ENCODE measurements around the gene MYO1E.

MYO1E gene

GRCh38 chr15:59321000-59321689, 51.5 kb downstream of the MYO1E start:
- in situ Hi-C loops (cut with MboI; ENCODE audit: low pct_unique_long_range_greater_than_20kb, low sequenced_read_pairs, unreplicated experiment), result no loop called here
- DNase-seq (ENCODE audit: low spot score), result no peak
- TF ChIP-seq, protein P1, sequence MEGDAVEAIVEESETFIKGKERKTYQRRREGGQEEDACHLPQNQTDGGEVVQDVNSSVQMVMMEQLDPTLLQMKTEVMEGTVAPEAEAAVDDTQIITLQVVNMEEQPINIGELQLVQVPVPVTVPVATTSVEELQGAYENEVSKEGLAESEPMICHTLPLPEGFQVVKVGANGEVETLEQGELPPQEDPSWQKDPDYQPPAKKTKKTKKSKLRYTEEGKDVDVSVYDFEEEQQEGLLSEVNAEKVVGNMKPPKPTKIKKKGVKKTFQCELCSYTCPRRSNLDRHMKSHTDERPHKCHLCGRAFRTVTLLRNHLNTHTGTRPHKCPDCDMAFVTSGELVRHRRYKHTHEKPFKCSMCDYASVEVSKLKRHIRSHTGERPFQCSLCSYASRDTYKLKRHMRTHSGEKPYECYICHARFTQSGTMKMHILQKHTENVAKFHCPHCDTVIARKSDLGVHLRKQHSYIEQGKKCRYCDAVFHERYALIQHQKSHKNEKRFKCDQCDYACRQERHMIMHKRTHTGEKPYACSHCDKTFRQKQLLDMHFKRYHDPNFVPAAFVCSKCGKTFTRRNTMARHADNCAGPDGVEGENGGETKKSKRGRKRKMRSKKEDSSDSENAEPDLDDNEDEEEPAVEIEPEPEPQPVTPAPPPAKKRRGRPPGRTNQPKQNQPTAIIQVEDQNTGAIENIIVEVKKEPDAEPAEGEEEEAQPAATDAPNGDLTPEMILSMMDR (IDR thresholded peaks at IDR 0.05; ENCODE audit: extremely low read depth, insufficient read depth, missing control alignments), result no peak

DNA sequence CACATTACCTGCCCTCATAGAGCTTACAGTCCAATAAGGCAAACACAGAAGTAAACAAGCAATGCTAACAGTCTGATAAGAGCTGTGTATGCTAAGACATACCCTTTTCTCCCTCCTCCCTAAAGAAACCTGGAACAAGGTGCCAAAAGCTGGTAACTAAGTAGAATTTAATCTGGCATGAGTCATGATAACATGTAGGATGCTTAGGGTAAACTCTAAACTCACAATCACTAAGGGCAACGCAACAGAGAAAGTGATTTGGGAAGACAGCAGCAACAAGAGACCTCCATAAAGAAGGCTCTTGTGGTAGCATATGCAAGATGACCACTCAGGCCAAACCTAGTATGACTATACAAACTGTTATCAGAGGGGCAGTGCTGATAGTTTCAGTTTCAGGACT, 55.5 kb downstream of the MYO1E start:
- no peak for DNase-seq (ENCODE audit: low spot score)
- TF ChIP-seq, protein P1 (IDR thresholded peaks at IDR 0.05; ENCODE audit: extremely low read depth, insufficient read depth, missing control alignments), result no peak
- in situ Hi-C loops (cut with MboI; ENCODE audit: low pct_unique_long_range_greater_than_20kb, low sequenced_read_pairs, unreplicated experiment), result no loop called here

DNA sequence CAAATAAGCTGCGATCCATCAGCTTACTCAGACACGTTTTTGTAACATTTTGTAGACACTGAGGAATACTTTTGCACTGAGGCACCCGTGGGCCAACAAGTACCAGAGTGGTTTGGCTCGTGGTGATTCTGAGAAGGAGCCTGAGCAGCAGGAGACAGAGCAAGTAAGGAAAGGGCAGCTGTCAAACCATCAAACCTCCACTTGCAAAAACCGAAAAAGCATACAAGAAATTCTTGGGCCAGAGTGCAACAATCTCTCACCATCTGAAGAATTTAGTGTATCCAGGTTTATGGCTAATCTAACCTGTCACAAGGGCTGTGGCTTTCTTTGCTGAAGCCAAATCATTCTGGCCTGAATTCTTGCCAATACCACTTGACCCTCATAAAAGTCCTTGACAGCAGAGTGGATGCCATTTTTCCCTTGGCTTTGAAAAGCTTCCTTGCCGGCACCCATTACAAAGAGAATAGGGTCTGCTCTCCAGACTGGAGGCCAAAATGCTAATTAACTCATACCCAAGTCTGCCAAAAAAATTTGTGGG, 56.7 kb downstream of the MYO1E start:
- no peak for DNase-seq (ENCODE audit: low spot score)
- TF ChIP-seq, protein P1 (IDR thresholded peaks at IDR 0.05; ENCODE audit: extremely low read depth, insufficient read depth, missing control alignments), result no peak

GRCh38 chr15:59313641-59314332, 58.9 kb downstream of the MYO1E start:
- in situ Hi-C loops (cut with MboI; ENCODE audit: low pct_unique_long_range_greater_than_20kb, low sequenced_read_pairs, unreplicated experiment), result no loop called here
- TF ChIP-seq, protein P1 (IDR thresholded peaks at IDR 0.05; ENCODE audit: extremely low read depth, insufficient read depth, missing control alignments), result no peak
- peak; percentile 45 for DNase-seq (ENCODE audit: low spot score)

More for the DNA sequence above, 56.7 kb downstream of the MYO1E start:
- in situ Hi-C loops (cut with MboI; ENCODE audit: low pct_unique_long_range_greater_than_20kb, low sequenced_read_pairs, unreplicated experiment), result no loop called here

DNA sequence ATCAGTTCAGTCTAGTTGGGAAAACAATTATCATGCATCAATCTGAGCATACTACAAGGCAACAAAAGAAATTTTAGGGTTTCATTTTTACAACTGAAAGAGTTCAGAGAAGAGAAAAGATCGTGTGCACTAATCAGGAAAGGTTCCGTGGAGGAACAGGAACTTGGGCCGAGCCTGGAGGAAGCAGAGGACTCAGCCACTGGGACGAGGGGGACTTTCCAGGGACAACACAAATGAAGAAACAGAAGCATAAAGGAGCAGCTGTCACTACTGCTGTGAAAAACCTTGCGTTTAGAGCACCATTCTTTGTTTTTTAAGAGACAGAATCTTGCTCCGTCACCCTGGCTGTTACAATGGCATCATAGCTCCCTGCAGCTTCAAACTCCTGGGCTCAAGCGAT, 60.5 kb downstream of the MYO1E start:
- DNase-seq (ENCODE audit: low spot score), result no peak
- TF ChIP-seq, protein P1 (IDR thresholded peaks at IDR 0.05; ENCODE audit: extremely low read depth, insufficient read depth, missing control alignments), result no peak
- in situ Hi-C loops (cut with MboI; ENCODE audit: low pct_unique_long_range_greater_than_20kb, low sequenced_read_pairs, unreplicated experiment), result no loop called here

DNA sequence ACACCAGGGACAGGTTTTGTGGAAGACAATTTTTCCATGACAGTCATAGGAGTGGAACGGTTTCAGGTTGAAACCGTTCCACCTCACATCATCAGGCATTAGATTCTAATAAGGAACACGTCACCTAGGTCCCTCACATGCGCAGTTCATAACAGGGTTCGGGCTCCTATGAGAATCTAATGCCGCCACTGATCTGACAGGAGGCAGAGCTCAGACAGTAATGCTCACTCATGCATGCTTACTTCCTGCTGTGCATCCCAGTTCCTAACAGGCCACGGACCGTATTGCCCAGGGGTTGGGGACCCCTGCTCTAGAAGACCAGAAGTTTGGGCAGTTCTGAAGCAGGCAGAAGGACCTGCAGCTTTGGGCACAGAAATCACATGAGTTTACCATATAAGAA, 61.5 kb downstream of the MYO1E start:
- in situ Hi-C loops (cut with MboI; ENCODE audit: low pct_unique_long_range_greater_than_20kb, low sequenced_read_pairs, unreplicated experiment), result no loop called here
- DNase-seq (ENCODE audit: low spot score), result no peak
- TF ChIP-seq, protein P1 (IDR thresholded peaks at IDR 0.05; ENCODE audit: extremely low read depth, insufficient read depth, missing control alignments), result no peak

Data from GM13977 (cell line).